AG10803 (cell line): ENCODE data around the gene TRPC4.

ENCODE experiments used
- DNase-seq: peaks from one replicate; pipeline ENCODE4 v3.0.0; 2010; ENCODE audit warnings: low read depth
- H3K4me3 ChIP-seq: 2 replicates; pipeline ENCODE4 v1.5.1; 2011; ENCODE audit warnings: mild to moderate bottlenecking, low read length, control low read depth
- CTCF ChIP-seq: conservative IDR thresholded peaks from 2 replicates; pipeline ENCODE4 v1.5.1; 2011; ENCODE audit warnings: mild to moderate bottlenecking, low read length, control low read depth, inconsistent platforms

TRPC4 gene

GRCh38 chr13:37686501-37686900 lies 183.1 kb downstream of the TRPC4 start:
- TF ChIP-seq CTCF, result no peak
- H3K4me3 ChIP-seq, result no peak overlapping the region
- no peak for DNase-seq

GRCh38 chr13:37685206-37685605 lies 184.4 kb downstream of the TRPC4 start:
- no peak for TF ChIP-seq CTCF
- no peak for DNase-seq
- no peak overlapping the region for H3K4me3 ChIP-seq

- H3K4me3 ChIP-seq, result no peak overlapping the region
- TF ChIP-seq CTCF, result no peak
- DNase-seq, result no peak
Observed at GRCh38 chr13:37682496-37682895, 187.1 kb downstream of the TRPC4 start.

- TF ChIP-seq CTCF, result no peak
- H3K4me3 ChIP-seq, result no peak overlapping the region
- peak; percentile 68 for DNase-seq
Observed at GRCh38 chr13:37681281-37682032, 188.1 kb downstream of the TRPC4 start.

- DNase-seq, result no peak
- TF ChIP-seq CTCF, result no peak
Observed at GRCh38 chr13:37680137-37680536, 189.4 kb downstream of the TRPC4 start.

GRCh38 chr13:37679043-37679442 lies 190.5 kb downstream of the TRPC4 start:
- DNase-seq, result no peak
- peak; percentile 23; the same call in 1 of the 2 replicates for TF ChIP-seq CTCF
- no peak overlapping the region for H3K4me3 ChIP-seq

More at GRCh38 chr13:37680137-37680536, 189.4 kb downstream of the TRPC4 start:
- no peak overlapping the region for H3K4me3 ChIP-seq

- TF ChIP-seq CTCF, result no peak
- no peak overlapping the region for H3K4me3 ChIP-seq
- no peak for DNase-seq
Observed at GRCh38 chr13:37669845-37670244, 199.7 kb downstream of the TRPC4 start.
